Mucosa of descending colon (tissue), 3 donors: ENCODE data around the gene NUDT7. TPM values are rescaled to one million over a fixed set of nuclear protein-coding genes. Genes with fewer than 3 reads are reported as not detected.

Experiments used
- ATAC-seq: fragments of 200-7000 bp; cut with Tn5 transposase; one replicate; pipeline ENCODE4 v1.9.1; 2020; ENCODE audit warnings: mild to moderate bottlenecking, moderate library complexity
- DNase-seq, 3 donors: peaks; one replicate each; pipeline ENCODE4 v3.0.0-alpha.2; 2020
- H3K36me3 ChIP-seq: fragments of 200-600 bp; one replicate; pipeline ENCODE4 v1.8.0; 2021; ENCODE audit warnings: low read depth, mild to moderate bottlenecking
- H3K4me1 ChIP-seq: fragments of 200-600 bp; one replicate; pipeline ENCODE4 v1.8.0; 2021; ENCODE audit warnings: low read depth, mild to moderate bottlenecking
- H3K4me3 ChIP-seq: fragments of 200-600 bp; one replicate; pipeline ENCODE4 v1.8.0; 2021; ENCODE audit warnings: mild to moderate bottlenecking
- H3K9me3 ChIP-seq: fragments of 200-600 bp; one replicate; pipeline ENCODE4 v1.8.0; 2021; ENCODE audit warnings: mild to moderate bottlenecking
- intact Hi-C, 2 donors: fragments of 100-400 bp; cut with DNase I in 1 of 2; cut with micrococcal nuclease in 1 of 2; formaldehyde crosslinking; loops; one replicate each; pipeline versions ENCODE4 v1.11.0 to v1.11.1; 2022; cut with DNase I, micrococcal nuclease
- total RNA-seq, 3 donors: library from RNA; stranded (reverse); fragmentation: NEBNext Ultra II Directional in 2 of 3; extraction: Animal tissue kit (Norgen Biotek cat#: 25700) in 2 of 3; gene quantifications; one replicate each; pipeline versions ENCODE4 v1.2.1 to v1.2.4, GENCODE V29; 2021 to 2023
- TF ChIP-seq, protein P1 (sequence below): fragments of 200-600 bp; IDR thresholded peaks from one replicate; pipeline ENCODE4 v1.8.0; 2022; ENCODE audit warnings: antibody characterized with exemption, mild to moderate bottlenecking
- donor health status: DM: no; HTN: no; CAD: no; lungs with moderate emphysema.
- donor health status: DM: no; HTN: no; CAD: no.
- donor health status: DM: no; HTN: yes; CAD: no.

The NUDT7 gene
- total RNA-seq, 3 donors from 2014 or later: 12.6 to 19.9 (median 14.8) TPM

DNA sequence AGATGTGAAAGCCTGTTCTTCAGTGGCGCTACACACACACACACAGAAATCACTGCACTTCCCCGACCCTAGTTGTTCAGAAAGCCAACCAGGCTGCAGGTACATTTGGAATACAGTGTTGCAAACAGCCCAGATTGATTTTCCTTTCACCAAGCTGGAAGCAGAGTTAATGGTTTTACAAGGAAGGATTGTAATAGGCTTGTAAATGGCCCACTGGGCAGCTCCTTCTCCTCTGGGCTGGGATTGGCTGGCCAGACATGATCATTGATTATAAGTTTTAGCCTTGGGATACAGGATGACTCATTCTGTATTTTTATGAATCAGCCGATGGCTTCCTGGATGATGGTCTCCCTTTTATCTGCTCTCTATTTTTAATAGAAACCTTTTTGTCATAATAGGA, 68.6 kb downstream of the NUDT7 start:
- ATAC-seq: no peak
- peaks cover 12% of the 10 kb centered on the region for H3K4me1 ChIP-seq
- no peaks in the 10 kb centered on the region for H3K9me3 ChIP-seq

More for the DNA sequence above, 68.6 kb downstream of the NUDT7 start:
- no peak for DNase-seq
- no peaks in the 10 kb centered on the region for H3K36me3 ChIP-seq
- intact Hi-C loops: no loop called here
- TF ChIP-seq, protein P1, sequence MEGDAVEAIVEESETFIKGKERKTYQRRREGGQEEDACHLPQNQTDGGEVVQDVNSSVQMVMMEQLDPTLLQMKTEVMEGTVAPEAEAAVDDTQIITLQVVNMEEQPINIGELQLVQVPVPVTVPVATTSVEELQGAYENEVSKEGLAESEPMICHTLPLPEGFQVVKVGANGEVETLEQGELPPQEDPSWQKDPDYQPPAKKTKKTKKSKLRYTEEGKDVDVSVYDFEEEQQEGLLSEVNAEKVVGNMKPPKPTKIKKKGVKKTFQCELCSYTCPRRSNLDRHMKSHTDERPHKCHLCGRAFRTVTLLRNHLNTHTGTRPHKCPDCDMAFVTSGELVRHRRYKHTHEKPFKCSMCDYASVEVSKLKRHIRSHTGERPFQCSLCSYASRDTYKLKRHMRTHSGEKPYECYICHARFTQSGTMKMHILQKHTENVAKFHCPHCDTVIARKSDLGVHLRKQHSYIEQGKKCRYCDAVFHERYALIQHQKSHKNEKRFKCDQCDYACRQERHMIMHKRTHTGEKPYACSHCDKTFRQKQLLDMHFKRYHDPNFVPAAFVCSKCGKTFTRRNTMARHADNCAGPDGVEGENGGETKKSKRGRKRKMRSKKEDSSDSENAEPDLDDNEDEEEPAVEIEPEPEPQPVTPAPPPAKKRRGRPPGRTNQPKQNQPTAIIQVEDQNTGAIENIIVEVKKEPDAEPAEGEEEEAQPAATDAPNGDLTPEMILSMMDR: no peak
- H3K4me3 ChIP-seq: no peak overlapping the region

Other genes with a start within 250 kb of the NUDT7 start
- 1 to 10 TPM in 1 of 3 donors, under 1 TPM in 2; 0.84 to 8.7 (median 0.84) TPM for gene VAT1L, start 66.0 kb downstream of the NUDT7 start, total RNA-seq